Activated CD8-positive, alpha-beta memory T cell treated with anti-CD3 and anti-CD28 coated beads, Interleukin-2, amount 10 ng/mL, durations not matched to agents 7 days and 5 days (primary cell): ENCODE results near the gene UTS2R. TPM values are rescaled to one million over a fixed set of nuclear protein-coding genes. Genes with fewer than 3 reads are reported as not detected.
"Not testable (repeated sequence)": the region's sequence is repeated elsewhere in the genome, so short reads cannot be mapped to it uniquely, and the experiment has no call there.

Experiments
- ATAC-seq: fragments of 150-1000 bp; cut with Tn5 transposase; one replicate; pipeline ENCODE4 v1.10.0; 2021; ENCODE audit warnings: moderate library complexity
- CTCF ChIA-PET: fragments of 350-600 bp; sonication (Branson Sonifier 250); formaldehyde crosslinking; loops from one replicate; lab custom pipeline; 2021; ENCODE audit warnings: antibody characterized with exemption; lab: Charles Lee
- DNase-seq: peaks from one replicate; pipeline ENCODE4 v3.0.0-alpha.2; 2020
- H3K27ac Mint-ChIP-seq: one replicate; pipeline ENCODE4 v1.8.0; 2021; ENCODE audit warnings: mild to moderate bottlenecking, mixed read lengths
- H3K27me3 Mint-ChIP-seq: one replicate; pipeline ENCODE4 v1.8.0; 2021; ENCODE audit warnings: mixed read lengths
- H3K36me3 Mint-ChIP-seq: one replicate; pipeline ENCODE4 v1.8.0; 2021; ENCODE audit warnings: mild to moderate bottlenecking, mixed read lengths
- H3K4me1 Mint-ChIP-seq: one replicate; pipeline ENCODE4 v1.8.0; 2021; ENCODE audit warnings: mixed read lengths
- H3K4me3 Mint-ChIP-seq: one replicate; pipeline ENCODE4 v1.8.0; 2021; ENCODE audit warnings: mild to moderate bottlenecking, moderate library complexity, mixed read lengths
- H3K9me3 Mint-ChIP-seq: one replicate; pipeline ENCODE4 v1.8.0; 2022; ENCODE audit warnings: low read depth, mixed read lengths
- total RNA-seq, 2 experiments: library from RNA; stranded (reverse); gene quantifications; one replicate each; pipeline ENCODE4 v1.2.3, GENCODE V29; 2021

UTS2R gene
- total RNA-seq, 2 experiments from 2014 or later = 0.16 TPM; not detected in 1

DNA sequence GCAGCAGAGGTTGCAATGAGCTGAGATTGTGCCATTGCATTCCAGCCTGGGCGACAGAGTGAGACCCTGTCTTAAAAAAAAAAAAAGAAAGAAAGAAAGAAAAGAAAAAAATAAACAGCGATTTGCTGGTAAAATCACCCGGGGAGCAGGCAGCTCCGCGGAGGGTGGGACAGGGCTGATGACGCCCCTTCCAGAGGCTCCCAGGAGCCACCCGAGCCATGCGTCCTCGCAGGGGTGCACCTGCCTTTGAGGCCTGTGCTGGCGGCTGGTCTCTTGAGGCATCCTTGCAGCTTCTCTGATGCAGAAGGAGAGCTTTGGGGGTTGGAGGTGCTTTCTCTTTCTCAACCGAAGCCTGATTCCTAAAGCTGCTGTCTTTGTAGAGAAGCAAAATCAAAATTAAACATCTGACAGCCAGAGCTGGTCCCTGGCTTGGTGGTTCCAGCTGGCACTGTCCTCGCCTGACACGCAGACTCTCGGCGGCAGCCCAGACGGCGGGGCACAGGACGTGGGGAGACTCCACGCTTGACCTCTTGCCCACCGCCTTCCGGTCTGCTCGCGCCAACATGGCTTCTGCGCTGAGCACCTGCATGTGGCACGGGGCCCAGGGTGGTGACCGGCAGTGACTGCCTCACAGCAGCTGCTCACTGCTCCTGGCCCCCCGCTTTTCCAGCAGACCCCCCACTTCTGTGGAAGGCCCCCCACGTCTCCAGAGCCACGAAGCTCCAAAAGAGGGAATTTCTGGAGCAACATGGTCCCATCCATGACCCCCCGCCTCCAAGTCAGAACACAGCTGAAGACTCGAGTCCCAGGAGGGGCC, 6.6 kb downstream of the UTS2R start:
- Mint-ChIP-seq H3K27me3 (peaks cover 28% of the 10 kb centered on the region), H3K27ac (no peak overlapping the region), H3K9me3 (no peaks in the 10 kb centered on the region), H3K36me3 (no peaks in the 10 kb centered on the region), H3K4me3 (no peak overlapping the region), H3K4me1 (no peaks in the 10 kb centered on the region)
- no peak for ATAC-seq
- no peak for DNase-seq
- CTCF ChIA-PET = interaction anchor here (0.7 kb wide), 1 partner anchor 631 kb away, joined by 4 read pairs; no protein-coding TSS in a partner anchor

GRCh38 chr17:82378741-82379021, 7.1 kb downstream of the UTS2R start:
- DNase-seq = no peak
- Mint-ChIP-seq H3K4me1 (no peaks in the 10 kb centered on the region), H3K27me3 (peaks cover 23% of the 10 kb centered on the region), H3K4me3 (no peak overlapping the region), H3K36me3 (no peaks in the 10 kb centered on the region), H3K27ac (no peak overlapping the region), H3K9me3 (no peaks in the 10 kb centered on the region)
- ATAC-seq = no peak
- CTCF ChIA-PET = interaction anchor here (0.7 kb wide), 1 partner anchor 631 kb away, joined by 4 read pairs; no protein-coding TSS in a partner anchor

DNA sequence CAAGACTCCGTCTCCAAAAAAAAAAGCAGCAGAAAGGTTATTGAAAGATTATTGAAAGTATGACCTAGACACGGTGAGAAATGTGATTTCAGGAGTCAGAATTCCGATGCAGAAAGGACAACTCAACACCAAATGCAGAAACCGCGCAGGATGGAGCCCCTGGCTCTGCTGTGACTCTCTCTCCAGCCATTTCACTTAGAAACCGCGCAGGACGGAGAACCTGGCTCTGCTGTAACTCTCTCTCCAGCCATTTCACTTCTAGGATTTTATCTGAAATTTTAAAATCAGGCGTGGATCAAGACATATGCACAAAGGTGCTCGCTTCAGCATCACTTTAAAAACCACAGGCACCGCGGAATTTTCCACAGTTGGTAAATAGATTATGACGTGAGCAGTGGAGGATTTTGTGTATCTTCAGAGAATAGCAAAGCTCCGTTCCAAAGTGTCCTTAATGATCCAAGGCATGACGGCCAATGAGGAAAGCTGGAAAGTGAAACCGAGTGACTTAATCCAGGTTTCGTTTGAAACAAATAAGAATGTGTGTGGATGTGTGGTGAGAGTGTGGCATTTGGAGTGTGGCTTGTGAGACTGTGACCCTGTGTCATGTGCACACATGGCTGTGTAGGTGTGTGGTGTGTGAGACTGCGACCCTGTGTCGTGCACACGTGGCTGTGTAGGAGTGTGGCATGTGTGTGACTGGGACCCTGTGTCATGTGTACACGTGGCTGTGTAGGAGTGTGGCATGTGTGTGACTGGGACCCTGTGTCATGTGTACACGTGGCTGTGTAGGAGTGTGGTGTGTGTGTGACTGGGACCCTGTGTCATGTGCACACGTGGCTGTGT, 9.5 kb downstream of the UTS2R start:
- CTCF ChIA-PET = interaction anchor here (0.8 kb wide), 1 partner anchor 43 kb away, joined by 4 read pairs; no protein-coding TSS in a partner anchor
- Mint-ChIP-seq H3K4me3 (no peak overlapping the region), H3K4me1 (no peaks in the 10 kb centered on the region), H3K9me3 (no peaks in the 10 kb centered on the region), H3K36me3 (no peaks in the 10 kb centered on the region), H3K27ac (no peak overlapping the region), H3K27me3 (peaks cover 11% of the 10 kb centered on the region)
- ATAC-seq (no peak), DNase-seq (no peak)

DNA sequence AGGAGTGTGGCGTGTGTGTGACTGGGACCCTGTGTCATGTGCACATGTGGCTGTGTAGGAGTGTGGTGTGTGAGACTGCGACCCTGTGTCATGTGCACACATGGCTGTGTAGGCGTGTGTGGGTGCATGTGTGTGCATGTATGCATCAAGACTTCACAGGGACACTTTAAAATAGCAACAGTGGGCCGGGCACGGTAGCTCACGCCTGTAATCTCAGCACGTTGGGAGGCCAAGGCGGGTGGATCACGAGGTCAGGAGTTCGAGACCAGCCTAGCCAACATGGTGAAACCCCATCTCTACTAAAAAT, 10.1 kb downstream of the UTS2R start:
- not testable (repeated sequence) for H3K4me3 Mint-ChIP-seq, H3K36me3 Mint-ChIP-seq, DNase-seq, H3K4me1 Mint-ChIP-seq, H3K9me3 Mint-ChIP-seq, H3K27ac Mint-ChIP-seq, ATAC-seq
- CTCF ChIA-PET = interaction anchor here (0.8 kb wide), 1 partner anchor 43 kb away, joined by 4 read pairs; no protein-coding TSS in a partner anchor
- H3K27me3 Mint-ChIP-seq = peaks cover 10% of the 10 kb centered on the region

DNA sequence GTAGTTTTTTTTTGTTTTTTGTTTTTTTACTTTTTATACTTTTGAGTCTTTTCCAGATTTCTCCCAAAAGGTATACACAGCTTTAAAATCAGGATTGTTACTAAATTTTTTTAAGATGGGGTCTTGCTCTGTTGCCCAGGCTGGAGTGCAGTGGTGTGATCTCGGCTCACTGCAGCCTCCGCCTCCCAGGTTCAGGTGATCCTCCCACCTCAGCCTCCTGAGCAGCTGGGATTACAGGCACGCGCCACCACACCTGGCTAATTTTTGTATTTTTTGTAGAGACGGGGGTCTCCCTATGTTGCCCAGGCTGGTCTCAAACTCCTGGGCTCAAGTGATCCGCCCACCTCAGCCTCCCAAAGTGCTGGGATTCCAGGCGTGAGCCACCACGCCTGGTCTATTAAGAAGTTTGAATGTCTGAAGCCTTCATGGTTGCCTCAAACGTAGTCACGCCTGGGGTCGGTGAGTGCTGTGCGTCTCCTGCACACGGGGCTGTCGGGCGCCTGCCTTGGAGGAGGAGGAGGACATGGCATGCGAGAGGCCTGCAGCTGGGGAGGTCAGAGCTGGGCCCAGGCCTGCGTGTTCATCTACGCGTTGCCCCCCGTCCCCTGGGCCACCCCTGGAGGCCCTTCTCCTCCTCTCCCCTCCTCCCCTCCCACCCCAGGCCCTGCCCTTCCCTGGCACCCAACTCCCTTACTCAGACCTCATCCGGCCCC, 10.8 kb downstream of the UTS2R start:
- H3K27ac Mint-ChIP-seq, H3K9me3 Mint-ChIP-seq, H3K27me3 Mint-ChIP-seq, CTCF ChIA-PET, H3K4me3 Mint-ChIP-seq, H3K36me3 Mint-ChIP-seq, DNase-seq, H3K4me1 Mint-ChIP-seq, ATAC-seq: not testable (repeated sequence)

DNA sequence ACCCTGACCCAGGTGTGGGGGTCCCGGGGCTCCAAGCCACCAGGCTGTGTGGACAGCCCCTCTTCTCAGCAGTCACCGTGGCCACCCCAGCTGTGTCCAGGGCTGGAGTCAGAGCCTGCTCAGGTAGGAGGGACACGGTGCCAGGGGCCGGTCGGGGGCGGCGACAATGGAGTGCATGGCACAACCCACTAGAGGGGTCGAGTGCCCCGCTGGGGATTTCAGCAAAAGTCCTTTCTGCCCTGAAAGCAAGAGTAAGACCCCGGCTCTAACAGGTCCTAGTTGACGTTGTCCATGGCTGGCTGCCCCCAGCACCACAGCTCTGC, 11.3 kb downstream of the UTS2R start:
- peaks cover 8% of the 10 kb centered on the region for H3K27me3 Mint-ChIP-seq
- no peaks in the 10 kb centered on the region for H3K9me3 Mint-ChIP-seq
- DNase-seq (no peak), ATAC-seq (no peak)
- no peak overlapping the region for H3K27ac Mint-ChIP-seq
- no peak overlapping the region for H3K4me3 Mint-ChIP-seq
- CTCF ChIA-PET = no interaction called here
- no peaks in the 10 kb centered on the region for H3K36me3 Mint-ChIP-seq
- H3K4me1 Mint-ChIP-seq = no peaks in the 10 kb centered on the region

DNA sequence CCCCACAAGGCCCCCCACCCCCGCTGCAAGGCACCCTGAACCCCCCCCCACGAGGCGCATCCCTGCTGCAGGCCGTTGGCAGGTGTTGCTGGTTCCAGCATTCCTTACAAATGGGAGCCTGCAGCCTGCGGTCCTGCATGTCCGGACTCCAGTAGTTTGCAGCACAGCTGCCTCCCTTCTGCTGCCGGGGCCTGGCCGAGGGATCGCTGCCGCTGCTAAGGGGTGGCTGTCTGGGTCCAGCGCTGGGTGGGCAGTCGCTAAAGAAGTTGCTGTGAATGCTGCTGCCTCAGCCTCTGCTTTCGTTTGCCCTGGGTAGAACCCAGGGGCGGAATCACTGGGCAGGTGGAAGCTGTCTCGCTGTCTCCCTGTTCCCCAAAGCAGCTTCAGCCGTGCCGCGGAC, 11.8 kb downstream of the UTS2R start:
- no peaks in the 10 kb centered on the region for H3K9me3 Mint-ChIP-seq
- CTCF ChIA-PET = no interaction called here
- H3K36me3 Mint-ChIP-seq = no peaks in the 10 kb centered on the region
- no peak for DNase-seq
- no peak overlapping the region for H3K4me3 Mint-ChIP-seq
- H3K27me3 Mint-ChIP-seq = peaks cover 8% of the 10 kb centered on the region
- no peak for ATAC-seq
- no peaks in the 10 kb centered on the region for H3K4me1 Mint-ChIP-seq
- no peak overlapping the region for H3K27ac Mint-ChIP-seq

GRCh38 chr17:82384051-82384729, 12.6 kb downstream of the UTS2R start:
- no peak overlapping the region for H3K4me3 Mint-ChIP-seq
- DNase-seq (no peak), ATAC-seq (no peak)
- peaks cover 8% of the 10 kb centered on the region for H3K27me3 Mint-ChIP-seq
- H3K27ac Mint-ChIP-seq = no peak overlapping the region
- H3K9me3 Mint-ChIP-seq = no peaks in the 10 kb centered on the region
- H3K36me3 Mint-ChIP-seq = no peaks in the 10 kb centered on the region
- H3K4me1 Mint-ChIP-seq = no peaks in the 10 kb centered on the region
- CTCF ChIA-PET = no interaction called here

DNA sequence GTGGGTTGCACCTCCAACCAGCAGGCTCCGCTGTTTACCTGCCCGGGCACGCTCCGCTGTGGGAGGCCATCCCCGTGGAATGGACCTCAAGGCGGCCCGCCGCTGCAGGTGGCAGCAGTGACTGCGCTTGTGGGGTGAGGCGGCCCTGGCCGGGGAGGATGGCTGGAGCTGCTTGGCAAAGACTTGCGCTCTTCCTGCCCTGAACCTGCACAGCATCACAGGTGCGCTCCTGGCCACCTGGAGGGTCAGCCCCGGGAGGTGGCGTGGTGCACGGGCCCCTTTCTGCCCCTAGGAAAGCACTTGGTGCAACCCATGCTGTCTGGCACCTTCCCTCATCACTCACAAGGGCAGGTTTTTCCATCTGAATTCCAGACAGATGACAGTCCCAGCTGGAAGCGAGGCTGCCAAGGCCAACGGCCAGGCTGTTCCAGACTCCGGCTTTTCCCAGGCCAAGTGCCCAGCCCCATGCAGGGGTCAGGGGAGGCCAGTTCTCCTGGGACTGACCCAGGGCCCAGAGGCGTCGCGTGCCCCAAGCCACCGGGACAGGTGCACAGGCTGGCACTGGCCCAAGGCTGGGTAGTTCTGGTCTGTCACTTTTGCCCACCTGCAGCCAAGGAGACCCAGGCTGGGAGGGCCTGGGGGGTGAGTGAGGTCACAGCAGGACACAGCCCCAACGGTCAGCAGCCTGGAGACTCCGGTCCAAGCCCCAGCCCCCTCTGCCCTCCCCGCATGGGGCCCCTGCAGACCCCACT, 13.3 kb downstream of the UTS2R start:
- CTCF ChIA-PET = no interaction called here
- H3K9me3 Mint-ChIP-seq = no peaks in the 10 kb centered on the region
- ATAC-seq = no peak
- H3K4me3 Mint-ChIP-seq = no peak overlapping the region
- H3K4me1 Mint-ChIP-seq = no peaks in the 10 kb centered on the region
- H3K27ac Mint-ChIP-seq = no peak overlapping the region
- no peaks in the 10 kb centered on the region for H3K36me3 Mint-ChIP-seq
- no peak for DNase-seq
- peaks cover 8% of the 10 kb centered on the region for H3K27me3 Mint-ChIP-seq

DNA sequence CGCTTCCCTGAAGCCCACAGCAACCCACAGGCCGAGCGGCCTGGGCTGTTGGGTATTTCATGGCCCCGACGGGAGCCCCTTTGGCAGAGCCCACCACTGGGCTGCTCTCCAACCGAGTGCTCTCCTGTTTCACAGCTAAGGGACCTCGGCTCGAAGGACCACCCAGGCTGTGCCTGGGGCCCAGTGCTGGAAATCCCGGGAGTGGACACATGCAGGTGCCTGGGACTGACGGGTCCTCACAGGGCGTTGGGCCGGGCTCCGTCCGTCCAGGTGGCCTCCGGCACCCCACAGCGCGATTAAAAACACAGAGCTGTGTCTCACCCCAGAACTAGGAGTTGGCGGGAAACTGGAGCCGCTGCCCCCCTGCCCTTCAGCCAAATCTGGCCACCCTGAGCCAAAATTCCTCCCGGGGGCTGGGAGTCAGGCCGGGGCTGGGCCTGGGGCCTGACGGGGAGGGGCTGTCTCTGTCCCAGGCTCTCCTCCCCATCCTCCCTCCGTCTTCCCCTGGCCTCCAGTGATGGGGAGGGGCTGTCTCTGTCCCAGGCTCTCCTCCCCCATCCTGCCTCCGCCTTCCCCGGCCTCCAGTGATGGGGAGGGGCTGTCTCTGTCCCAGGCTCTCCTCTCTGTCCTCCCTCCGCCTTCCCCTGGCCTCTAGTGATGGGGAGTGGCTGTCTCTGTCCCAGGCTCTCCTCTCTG, 14.1 kb downstream of the UTS2R start:
- DNase-seq (no peak), ATAC-seq (no peak)
- Mint-ChIP-seq H3K4me3 (no peak overlapping the region), H3K27ac (no peak overlapping the region), H3K36me3 (no peaks in the 10 kb centered on the region), H3K9me3 (no peaks in the 10 kb centered on the region), H3K27me3 (peaks cover 6% of the 10 kb centered on the region), H3K4me1 (no peaks in the 10 kb centered on the region)
- CTCF ChIA-PET = no interaction called here

- H3K27ac Mint-ChIP-seq = no peak overlapping the region
Measured at GRCh38 chr17:82386255-82386831, 14.8 kb downstream of the UTS2R start.

More at GRCh38 chr17:82386255-82386831, 14.8 kb downstream of the UTS2R start:
- ATAC-seq (no peak), DNase-seq (no peak)
- CTCF ChIA-PET = no interaction called here
- peaks cover under 1% of the 10 kb centered on the region for H3K27me3 Mint-ChIP-seq
- H3K36me3 Mint-ChIP-seq = no peaks in the 10 kb centered on the region
- no peak overlapping the region for H3K4me3 Mint-ChIP-seq
- H3K9me3 Mint-ChIP-seq = no peaks in the 10 kb centered on the region
- H3K4me1 Mint-ChIP-seq = no peaks in the 10 kb centered on the region
